Measurements from ENCODE around the gene KRTAP10-4.

DNA sequence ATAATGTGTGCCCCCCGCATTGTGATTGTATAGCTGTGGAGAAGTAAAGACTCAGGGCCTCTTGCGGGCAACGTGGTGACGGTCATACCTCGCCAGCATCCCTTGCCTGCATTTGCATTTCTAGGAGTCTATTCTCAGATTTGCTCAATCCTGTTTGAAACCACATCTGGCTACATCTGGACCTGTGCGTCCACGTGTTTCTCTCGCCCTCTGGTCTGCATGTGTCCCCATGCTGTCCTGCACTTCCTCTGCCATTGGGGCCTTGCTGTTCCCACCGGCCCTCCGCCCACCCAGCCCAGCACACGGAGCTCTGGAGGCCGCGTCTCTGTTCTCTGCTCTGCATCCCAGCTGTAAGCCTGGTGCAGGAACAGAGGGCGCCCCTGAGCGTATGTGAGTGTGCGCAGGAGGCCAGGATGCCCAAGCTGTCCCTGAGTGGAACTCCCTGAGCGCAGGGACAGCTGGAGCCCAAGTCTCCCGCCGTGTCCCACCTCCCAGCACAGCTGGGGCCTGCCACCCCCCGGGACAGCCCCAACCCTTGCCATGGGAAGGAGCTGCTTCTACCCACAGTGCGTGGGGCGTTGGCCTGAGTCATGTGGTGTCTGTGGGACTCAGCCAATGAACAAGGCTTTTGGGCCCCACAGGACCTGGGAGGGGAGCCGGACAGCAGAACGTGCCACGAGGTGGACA is 23.9 kb upstream of the KRTAP10-4 start:
- TF ChIP-seq, protein P1, sequence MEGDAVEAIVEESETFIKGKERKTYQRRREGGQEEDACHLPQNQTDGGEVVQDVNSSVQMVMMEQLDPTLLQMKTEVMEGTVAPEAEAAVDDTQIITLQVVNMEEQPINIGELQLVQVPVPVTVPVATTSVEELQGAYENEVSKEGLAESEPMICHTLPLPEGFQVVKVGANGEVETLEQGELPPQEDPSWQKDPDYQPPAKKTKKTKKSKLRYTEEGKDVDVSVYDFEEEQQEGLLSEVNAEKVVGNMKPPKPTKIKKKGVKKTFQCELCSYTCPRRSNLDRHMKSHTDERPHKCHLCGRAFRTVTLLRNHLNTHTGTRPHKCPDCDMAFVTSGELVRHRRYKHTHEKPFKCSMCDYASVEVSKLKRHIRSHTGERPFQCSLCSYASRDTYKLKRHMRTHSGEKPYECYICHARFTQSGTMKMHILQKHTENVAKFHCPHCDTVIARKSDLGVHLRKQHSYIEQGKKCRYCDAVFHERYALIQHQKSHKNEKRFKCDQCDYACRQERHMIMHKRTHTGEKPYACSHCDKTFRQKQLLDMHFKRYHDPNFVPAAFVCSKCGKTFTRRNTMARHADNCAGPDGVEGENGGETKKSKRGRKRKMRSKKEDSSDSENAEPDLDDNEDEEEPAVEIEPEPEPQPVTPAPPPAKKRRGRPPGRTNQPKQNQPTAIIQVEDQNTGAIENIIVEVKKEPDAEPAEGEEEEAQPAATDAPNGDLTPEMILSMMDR (IDR thresholded peaks at IDR 0.05; ENCODE audit: borderline replicate concordance, extremely low read depth, low read length, poor library complexity, severe bottlenecking): no peak
- TF ChIP-seq EZH2 (IDR thresholded peaks at IDR 0.05; ENCODE audit: borderline replicate concordance, low read depth, low read length, severe bottlenecking): no peak

All from DND-41 (cell line).